Activated T-cell treated with anti-CD3 and anti-CD28 coated beads for 4 hours (primary cell): ENCODE results near the gene RPS25.
A peak's percentile ranks its signal among the peaks of the same experiment; 100 is the strongest.
"Not testable (repeated sequence)": the region's sequence is repeated elsewhere in the genome, so short reads cannot be mapped to it uniquely, and the experiment has no call there.

ENCODE experiments used
- DNase-seq: peaks from one replicate; pipeline ENCODE4 v3.0.0-alpha.2; 2020

The RPS25 gene

GRCh38 chr11:119014209-119014924 lies 3.8 kb downstream of the RPS25 start:
- DNase-seq, result no peak

- no peak for DNase-seq
These were observed 5.4 kb downstream of the RPS25 start for GRCh38 chr11:119012629-119013170.

GRCh38 chr11:119011476-119012053 lies 6.6 kb downstream of the RPS25 start:
- no peak for DNase-seq

GRCh38 chr11:119006656-119007055 lies 11.5 kb downstream of the RPS25 start:
- DNase-seq, result no peak

GRCh38 chr11:119000906-119001305 lies 17.2 kb downstream of the RPS25 start:
- DNase-seq, result no peak

GRCh38 chr11:118998822-118999221 lies 19.3 kb downstream of the RPS25 start:
- no peak for DNase-seq

- DNase-seq, result no peak
These were observed 19.8 kb downstream of the RPS25 start for GRCh38 chr11:118998388-118998717.

- DNase-seq, result peak; percentile 93
These were observed 20.3 kb downstream of the RPS25 start, which contains the start of gene CENATAC for GRCh38 chr11:118997627-118998387. Gene CENATAC (plus strand): TSS chr11:118998138. CDS start chr11:118998198, 60 bp downstream.

GRCh38 chr11:118996926-118997626 lies 21.1 kb downstream of the RPS25 start:
- DNase-seq, result no peak

- not testable (repeated sequence) for DNase-seq
These were observed 26.6 kb downstream of the RPS25 start for GRCh38 chr11:118991486-118992038.

GRCh38 chr11:118988280-118988679 lies 29.9 kb downstream of the RPS25 start:
- DNase-seq, result no peak

- DNase-seq, result no peak
These were observed 33.3 kb downstream of the RPS25 start for GRCh38 chr11:118984825-118985224.

GRCh38 chr11:118984337-118984736 lies 33.8 kb downstream of the RPS25 start:
- DNase-seq, result not testable (repeated sequence)

GRCh38 chr11:118980191-118980881 lies 37.8 kb downstream of the RPS25 start:
- no peak for DNase-seq

- DNase-seq, result no peak
These were observed 38.7 kb downstream of the RPS25 start for GRCh38 chr11:118979434-118979833.

- DNase-seq, result no peak
These were observed 42.1 kb downstream of the RPS25 start for GRCh38 chr11:118975771-118976709.

GRCh38 chr11:118973985-118974384 lies 44.2 kb downstream of the RPS25 start:
- no peak for DNase-seq

GRCh38 chr11:118971646-118972045 lies 46.5 kb downstream of the RPS25 start, which contains the start of gene FOXR1:
Gene FOXR1 (plus strand): TSS chr11:118971761. CDS start chr11:118971932, 171 bp downstream.
- DNase-seq, result no peak

- DNase-seq, result not testable (repeated sequence)
These were observed 48.6 kb downstream of the RPS25 start for GRCh38 chr11:118969508-118969907.
